ENCODE measurements around the gene SCAF8. TPM values are rescaled to one million over a fixed set of nuclear protein-coding genes. Genes with fewer than 3 reads are reported as not detected.

The SCAF8 gene
- total RNA-seq, 1 donor from 2014 or later = 54.9 TPM

GRCh38 chr6:154857529-154857928, 124.3 kb downstream of the SCAF8 start:
- DNase-seq = no peak
- no peak overlapping the region for H3K4me3 Mint-ChIP-seq (ENCODE audit: unreplicated experiment)
- H3K27me3 Mint-ChIP-seq (ENCODE audit: unreplicated experiment) = no peaks in the 10 kb centered on the region
- H3K36me3 Mint-ChIP-seq (ENCODE audit: unreplicated experiment) = no peaks in the 10 kb centered on the region
- no peak for TF ChIP-seq CTCF (IDR thresholded peaks at IDR 0.05; ENCODE audit: partially characterized antibody, unreplicated experiment)
- H3K9me3 Mint-ChIP-seq (ENCODE audit: unreplicated experiment) = peaks cover 5% of the 10 kb centered on the region
- H3K4me1 Mint-ChIP-seq (ENCODE audit: low read depth, unreplicated experiment) = peaks cover 2% of the 10 kb centered on the region
- no peak overlapping the region for H3K27ac Mint-ChIP-seq (ENCODE audit: unreplicated experiment)

GRCh38 chr6:154861825-154862224, 128.6 kb downstream of the SCAF8 start:
- no peak overlapping the region for H3K27ac Mint-ChIP-seq (ENCODE audit: unreplicated experiment)
- H3K4me1 Mint-ChIP-seq (ENCODE audit: low read depth, unreplicated experiment) = peaks cover 2% of the 10 kb centered on the region
- DNase-seq = no peak

GRCh38 chr6:154862536-154862935, 129.3 kb downstream of the SCAF8 start:
- DNase-seq = no peak
- H3K36me3 Mint-ChIP-seq (ENCODE audit: unreplicated experiment) = no peaks in the 10 kb centered on the region
- no peak overlapping the region for H3K27ac Mint-ChIP-seq (ENCODE audit: unreplicated experiment)
- H3K9me3 Mint-ChIP-seq (ENCODE audit: unreplicated experiment) = peaks cover 3% of the 10 kb centered on the region
- no peak for TF ChIP-seq CTCF (IDR thresholded peaks at IDR 0.05; ENCODE audit: partially characterized antibody, unreplicated experiment)
- H3K4me3 Mint-ChIP-seq (ENCODE audit: unreplicated experiment) = no peak overlapping the region
- H3K27me3 Mint-ChIP-seq (ENCODE audit: unreplicated experiment) = no peaks in the 10 kb centered on the region
- peaks cover 2% of the 10 kb centered on the region for H3K4me1 Mint-ChIP-seq (ENCODE audit: low read depth, unreplicated experiment)

More at GRCh38 chr6:154861825-154862224, 128.6 kb downstream of the SCAF8 start:
- no peaks in the 10 kb centered on the region for H3K27me3 Mint-ChIP-seq (ENCODE audit: unreplicated experiment)
- no peak for TF ChIP-seq CTCF (IDR thresholded peaks at IDR 0.05; ENCODE audit: partially characterized antibody, unreplicated experiment)
- H3K4me3 Mint-ChIP-seq (ENCODE audit: unreplicated experiment) = no peak overlapping the region
- H3K36me3 Mint-ChIP-seq (ENCODE audit: unreplicated experiment) = no peaks in the 10 kb centered on the region
- H3K9me3 Mint-ChIP-seq (ENCODE audit: unreplicated experiment) = peaks cover 3% of the 10 kb centered on the region

- H3K27me3 Mint-ChIP-seq (ENCODE audit: unreplicated experiment) = no peaks in the 10 kb centered on the region
- H3K27ac Mint-ChIP-seq (ENCODE audit: unreplicated experiment) = no peak overlapping the region
- H3K9me3 Mint-ChIP-seq (ENCODE audit: unreplicated experiment) = peaks cover 3% of the 10 kb centered on the region
- TF ChIP-seq CTCF (IDR thresholded peaks at IDR 0.05; ENCODE audit: partially characterized antibody, unreplicated experiment) = no peak
- H3K4me1 Mint-ChIP-seq (ENCODE audit: low read depth, unreplicated experiment) = peaks cover 2% of the 10 kb centered on the region
- no peak overlapping the region for H3K4me3 Mint-ChIP-seq (ENCODE audit: unreplicated experiment)
- DNase-seq = no peak
- no peaks in the 10 kb centered on the region for H3K36me3 Mint-ChIP-seq (ENCODE audit: unreplicated experiment)
Measured at GRCh38 chr6:154864066-154864430, 130.8 kb downstream of the SCAF8 start.

- Mint-ChIP-seq H3K27me3 (ENCODE audit: unreplicated experiment) (no peaks in the 10 kb centered on the region), H3K4me3 (ENCODE audit: unreplicated experiment) (no peak overlapping the region), H3K4me1 (ENCODE audit: low read depth, unreplicated experiment) (no peaks in the 10 kb centered on the region), H3K27ac (ENCODE audit: unreplicated experiment) (no peak overlapping the region), H3K9me3 (ENCODE audit: unreplicated experiment) (no peaks in the 10 kb centered on the region), H3K36me3 (ENCODE audit: unreplicated experiment) (no peaks in the 10 kb centered on the region)
- no peak for TF ChIP-seq CTCF (IDR thresholded peaks at IDR 0.05; ENCODE audit: partially characterized antibody, unreplicated experiment)
- DNase-seq = no peak
Measured at GRCh38 chr6:154865291-154865690, 132.1 kb downstream of the SCAF8 start.

Measured in glutamatergic neuron (in vitro differentiated cells).